Stimulated activated CD8-positive, alpha-beta memory T cell treated with anti-CD3 and anti-CD28 coated beads, Interleukin-4, amount 100 ng/mL, for 4 hours (primary cell): ENCODE measurements around the gene DLG2.

Source experiments
- DNase-seq, 2 donors: peaks; one replicate each; pipeline ENCODE4 v3.0.0-alpha.2; 2020; ENCODE audit warnings: low read depth in 2 of 2, low spot score in 1 of 2

The DLG2 gene

GRCh38 chr11:83895516-83895915, 1731.6 kb downstream of the DLG2 start:
- no peak for DNase-seq

GRCh38 chr11:83881428-83881827, 1745.7 kb downstream of the DLG2 start:
- no peak for DNase-seq

- no peak for DNase-seq
Measured at GRCh38 chr11:83871054-83871453, 1756.1 kb downstream of the DLG2 start.

- DNase-seq: no peak
Measured at GRCh38 chr11:83866655-83867054, 1760.5 kb downstream of the DLG2 start.

GRCh38 chr11:83865636-83866461, 1761.3 kb downstream of the DLG2 start:
- DNase-seq: no peak

- DNase-seq: no peak
Measured at GRCh38 chr11:83864412-83865057, 1762.6 kb downstream of the DLG2 start.

GRCh38 chr11:83863272-83863671, 1763.9 kb downstream of the DLG2 start:
- DNase-seq: no peak

- no peak for DNase-seq
Measured at GRCh38 chr11:83862691-83863090, 1764.5 kb downstream of the DLG2 start.

GRCh38 chr11:83862033-83862432, 1765.1 kb downstream of the DLG2 start:
- no peak for DNase-seq

GRCh38 chr11:83858694-83859093, 1768.5 kb downstream of the DLG2 start:
- DNase-seq: no peak

GRCh38 chr11:83855237-83855636, 1771.9 kb downstream of the DLG2 start:
- DNase-seq: no peak

- no peak for DNase-seq
Measured at GRCh38 chr11:83852775-83853442, 1774.2 kb downstream of the DLG2 start.

GRCh38 chr11:83852012-83852411, 1775.1 kb downstream of the DLG2 start:
- no peak for DNase-seq

- DNase-seq: no peak
Measured at GRCh38 chr11:83847467-83848034, 1779.6 kb downstream of the DLG2 start.

GRCh38 chr11:83845797-83846196, 1781.3 kb downstream of the DLG2 start:
- DNase-seq: no peak

- DNase-seq: no peak
Measured at GRCh38 chr11:83840326-83840725, 1786.8 kb downstream of the DLG2 start.

GRCh38 chr11:83836883-83837654, 1790.1 kb downstream of the DLG2 start:
- DNase-seq: no peak

- no peak for DNase-seq
Measured at GRCh38 chr11:83836065-83836464, 1791.1 kb downstream of the DLG2 start.

- no peak for DNase-seq
Measured at GRCh38 chr11:83835423-83835822, 1791.7 kb downstream of the DLG2 start.

GRCh38 chr11:83831929-83832328, 1795.2 kb downstream of the DLG2 start:
- DNase-seq: no peak

GRCh38 chr11:83827940-83828554, 1799.1 kb downstream of the DLG2 start:
- DNase-seq: no peak
